Measurements from ENCODE around the gene ELF1. TPM values are rescaled to one million over a fixed set of nuclear protein-coding genes. Genes with fewer than 3 reads are reported as not detected.

Gene ELF1
- total RNA-seq, 1 experiment from 2014 or later: 8.6 TPM

GRCh38 chr13:41032691-41033376, 13.7 kb upstream of the ELF1 start:
- DNase-seq (ENCODE audit: low read depth in 1 of 2, low spot score in 2 of 2): no peak
- H3K9me3 ChIP-seq (replicated peaks): no peaks in the 10 kb centered on the region
- H3K4me3 ChIP-seq: no peak overlapping the region
- H3K27me3 ChIP-seq (replicated peaks): no peaks in the 10 kb centered on the region
- no peaks in the 10 kb centered on the region for H3K4me1 ChIP-seq (replicated peaks)
- no peaks in the 10 kb centered on the region for H3K36me3 ChIP-seq
- H3K27ac ChIP-seq: no peak overlapping the region

DNA sequence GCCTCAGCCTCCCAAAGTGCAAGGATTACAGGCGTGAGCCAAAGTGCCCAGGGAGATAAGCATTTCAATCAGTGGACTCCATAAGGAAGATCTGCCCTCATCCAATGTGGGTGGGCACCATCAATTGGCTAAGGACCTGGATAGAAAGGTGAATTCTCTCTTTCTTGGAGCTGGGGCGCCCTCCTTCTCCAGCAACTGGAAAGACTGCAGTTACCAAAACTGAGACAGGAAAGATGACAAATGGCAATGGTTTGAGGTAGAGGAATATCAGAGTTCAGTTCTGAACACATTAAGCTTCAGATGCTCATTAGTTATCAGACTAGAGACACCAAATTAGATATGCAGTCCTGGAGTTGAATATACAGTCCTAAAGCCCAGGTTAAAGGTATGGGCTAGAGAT, 10.5 kb upstream of the ELF1 start:
- Histone ChIP-seq H3K27me3 (replicated peaks) (no peaks in the 10 kb centered on the region), H3K4me3 (no peak overlapping the region), H3K9me3 (replicated peaks) (no peaks in the 10 kb centered on the region), H3K36me3 (no peaks in the 10 kb centered on the region), H3K27ac (no peak overlapping the region), H3K4me1 (replicated peaks) (no peaks in the 10 kb centered on the region)
- no peak for DNase-seq (ENCODE audit: low read depth in 1 of 2, low spot score in 2 of 2)

DNA sequence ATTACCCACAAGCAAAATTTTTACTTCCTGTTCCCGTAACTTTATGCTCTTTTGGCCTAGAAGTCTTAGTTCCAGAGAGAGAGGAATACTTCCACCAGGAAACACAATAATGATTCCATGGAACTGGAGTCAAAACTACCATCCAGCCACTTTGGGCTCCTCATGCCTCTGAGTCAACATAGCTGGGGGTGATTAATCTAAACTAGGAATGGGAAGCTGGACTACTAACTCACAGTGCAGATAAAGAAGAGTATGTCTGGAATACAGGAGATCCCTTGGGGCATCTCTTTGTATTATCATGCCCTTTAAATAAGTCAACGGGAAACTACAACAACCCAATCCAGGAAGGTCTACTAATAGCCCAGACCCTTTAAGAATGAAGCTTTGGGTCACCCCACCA, 8.9 kb upstream of the ELF1 start:
- Histone ChIP-seq H3K4me3 (no peak overlapping the region), H3K27ac (no peak overlapping the region), H3K9me3 (replicated peaks) (no peaks in the 10 kb centered on the region), H3K4me1 (replicated peaks) (no peaks in the 10 kb centered on the region), H3K36me3 (no peaks in the 10 kb centered on the region), H3K27me3 (replicated peaks) (no peaks in the 10 kb centered on the region)
- DNase-seq (ENCODE audit: low read depth in 1 of 2, low spot score in 2 of 2): no peak

DNA sequence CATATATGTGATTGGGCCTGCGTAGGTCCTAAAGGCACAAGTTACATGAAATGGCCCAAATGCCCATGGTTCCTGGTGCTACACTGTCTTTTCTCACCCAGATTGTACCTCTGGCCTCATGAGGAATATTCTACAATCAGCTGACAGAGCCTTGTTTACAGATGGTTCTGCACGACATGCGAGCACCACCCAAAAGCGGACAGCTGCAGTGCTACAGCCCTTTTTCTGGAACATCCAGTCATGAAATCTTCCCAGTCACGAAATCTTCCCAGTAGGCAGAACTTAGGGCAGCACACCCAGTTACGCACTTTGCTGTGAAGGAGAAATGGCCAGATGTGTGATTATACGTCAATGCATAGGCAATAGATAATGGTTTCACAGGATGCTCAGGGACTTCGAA, 7.7 kb upstream of the ELF1 start:
- H3K27me3 ChIP-seq (replicated peaks): no peaks in the 10 kb centered on the region
- H3K27ac ChIP-seq: no peak overlapping the region
- no peaks in the 10 kb centered on the region for H3K9me3 ChIP-seq (replicated peaks)
- no peaks in the 10 kb centered on the region for H3K4me1 ChIP-seq (replicated peaks)
- no peak for DNase-seq (ENCODE audit: low read depth in 1 of 2, low spot score in 2 of 2)
- no peaks in the 10 kb centered on the region for H3K36me3 ChIP-seq
- no peak overlapping the region for H3K4me3 ChIP-seq

DNA sequence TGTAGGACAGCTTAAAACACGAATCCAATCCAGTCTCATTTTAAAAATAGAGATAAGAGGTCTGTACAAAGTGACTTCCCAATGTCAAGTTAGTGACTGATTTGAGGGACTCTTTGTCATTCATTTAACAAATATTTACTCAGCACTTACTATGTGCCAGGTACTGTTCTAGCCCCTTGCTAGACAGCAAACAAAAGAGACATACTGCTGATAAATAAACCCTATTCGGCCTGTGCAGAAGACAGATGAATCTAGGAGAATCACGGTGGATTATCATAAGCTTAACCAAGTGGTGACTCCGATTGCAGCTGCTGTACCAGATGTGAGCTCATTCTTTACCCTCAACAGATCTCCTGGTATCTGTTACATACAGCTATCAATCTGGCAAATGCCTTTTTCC, 6.4 kb upstream of the ELF1 start:
- H3K4me1 ChIP-seq (replicated peaks): no peaks in the 10 kb centered on the region
- no peaks in the 10 kb centered on the region for H3K9me3 ChIP-seq (replicated peaks)
- no peaks in the 10 kb centered on the region for H3K36me3 ChIP-seq
- no peak for DNase-seq (ENCODE audit: low read depth in 1 of 2, low spot score in 2 of 2)
- H3K27ac ChIP-seq: no peak overlapping the region
- H3K4me3 ChIP-seq: no peak overlapping the region
- no peaks in the 10 kb centered on the region for H3K27me3 ChIP-seq (replicated peaks)

DNA sequence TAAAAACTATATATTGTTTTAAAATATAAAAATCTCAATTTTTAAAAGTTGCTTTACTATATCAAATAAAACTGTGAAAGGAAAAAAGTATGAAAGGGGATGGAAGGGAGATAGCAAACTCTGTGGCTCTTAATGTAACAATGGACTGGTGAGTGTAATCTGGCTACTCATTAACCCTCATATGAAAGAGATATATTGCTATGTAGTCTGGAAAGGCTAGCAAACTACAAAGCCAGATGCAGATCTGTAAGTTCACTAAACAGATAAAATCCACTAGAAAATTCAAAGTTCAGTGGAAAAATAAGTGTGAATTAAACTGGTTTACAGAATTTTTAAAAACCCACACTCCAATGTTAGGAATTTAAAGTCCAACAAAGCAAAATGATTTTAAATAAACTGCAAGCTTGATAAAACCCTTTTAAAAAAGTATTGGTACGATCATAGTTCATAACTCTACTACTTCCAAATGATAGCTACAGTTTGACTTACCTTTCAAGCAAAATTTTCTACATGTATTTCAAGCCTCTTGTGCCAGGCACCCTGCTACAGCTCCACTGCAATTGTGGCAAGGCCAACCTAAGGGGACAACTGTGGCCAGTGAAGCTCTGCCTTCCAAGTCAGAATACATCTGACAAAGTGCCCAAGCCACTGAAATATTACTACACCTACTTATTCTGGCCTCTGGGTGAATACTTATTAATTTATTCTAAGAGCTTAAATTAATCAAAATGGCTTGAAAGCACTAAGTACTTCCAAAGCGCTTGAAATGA, 647 bp upstream of the ELF1 start:
- Histone ChIP-seq H3K27me3 (replicated peaks) (no peaks in the 10 kb centered on the region), H3K36me3 (no peaks in the 10 kb centered on the region), H3K9me3 (replicated peaks) (no peaks in the 10 kb centered on the region), H3K4me1 (replicated peaks) (peaks cover 10% of the 10 kb centered on the region; the same call in 1 of the 2 replicates), H3K27ac (no peak overlapping the region), H3K4me3 (no peak overlapping the region)
- no peak for DNase-seq (ENCODE audit: low read depth in 1 of 2, low spot score in 2 of 2)

DNA sequence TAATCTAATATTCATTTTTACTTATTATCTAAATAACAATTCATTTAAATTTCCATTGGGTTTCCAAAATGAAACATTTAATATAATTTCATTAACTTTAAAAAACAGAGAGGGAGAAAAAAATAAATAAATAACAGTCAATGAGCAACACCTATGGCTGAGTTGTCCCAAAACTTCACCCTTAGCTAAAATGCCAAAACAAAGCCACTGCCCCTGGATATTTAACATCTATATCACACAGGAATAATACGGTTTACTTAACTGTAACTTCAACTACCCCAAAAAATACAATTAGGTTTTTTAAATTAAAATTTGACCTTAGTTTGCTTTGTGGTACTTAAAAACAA, 541 bp downstream of the ELF1 start:
- no peaks in the 10 kb centered on the region for H3K36me3 ChIP-seq
- no peaks in the 10 kb centered on the region for H3K9me3 ChIP-seq (replicated peaks)
- no peaks in the 10 kb centered on the region for H3K27me3 ChIP-seq (replicated peaks)
- no peak for DNase-seq (ENCODE audit: low read depth in 1 of 2, low spot score in 2 of 2)
- H3K27ac ChIP-seq: peak overlapping the region; percentile 80
- H3K4me1 ChIP-seq (replicated peaks): peaks cover 10% of the 10 kb centered on the region; the same call in 1 of the 2 replicates
- H3K4me3 ChIP-seq: peak overlapping the region; percentile 33

- peak overlapping the region; percentile 3; the same call in 1 of the 2 replicates for H3K27ac ChIP-seq
- peaks cover 10% of the 10 kb centered on the region; the same call in 1 of the 2 replicates for H3K4me1 ChIP-seq (replicated peaks)
- no peaks in the 10 kb centered on the region for H3K27me3 ChIP-seq (replicated peaks)
- peak in 1 of 2 experiments; percentile 42 for DNase-seq (ENCODE audit: low read depth in 1 of 2, low spot score in 2 of 2)
- peak overlapping the region; percentile 33 for H3K4me3 ChIP-seq
- H3K9me3 ChIP-seq (replicated peaks): no peaks in the 10 kb centered on the region
- no peaks in the 10 kb centered on the region for H3K36me3 ChIP-seq
These were observed 1.1 kb downstream of the ELF1 start for GRCh38 chr13:41017817-41018601.

DNA sequence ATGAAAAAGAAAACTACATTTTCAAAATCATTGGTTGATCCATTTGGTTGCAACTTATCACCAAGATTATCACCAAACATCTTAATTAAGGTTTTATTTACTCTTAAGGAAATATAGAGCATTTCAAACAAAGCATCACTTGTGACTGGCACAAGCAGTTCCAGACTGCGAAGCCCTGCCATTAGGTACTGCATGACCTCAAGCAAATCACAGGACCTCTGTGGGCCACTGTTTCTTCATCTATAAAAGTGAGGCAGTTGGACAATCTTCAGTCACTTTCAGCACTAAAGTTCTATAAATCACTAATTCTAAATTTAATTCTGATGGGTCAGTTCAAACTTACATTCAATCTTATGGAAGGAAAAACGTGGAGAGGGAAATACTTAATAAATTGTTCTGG, 2.0 kb downstream of the ELF1 start:
- no peak for DNase-seq (ENCODE audit: low read depth in 1 of 2, low spot score in 2 of 2)
- Histone ChIP-seq H3K27ac (peak overlapping the region; percentile 3; the same call in 1 of the 2 replicates), H3K4me3 (no peak overlapping the region), H3K4me1 (replicated peaks) (peaks cover 10% of the 10 kb centered on the region; the same call in 1 of the 2 replicates), H3K36me3 (no peaks in the 10 kb centered on the region), H3K9me3 (replicated peaks) (no peaks in the 10 kb centered on the region), H3K27me3 (replicated peaks) (no peaks in the 10 kb centered on the region)

- Histone ChIP-seq H3K27ac (no peak overlapping the region), H3K27me3 (replicated peaks) (no peaks in the 10 kb centered on the region), H3K4me1 (replicated peaks) (peaks cover 10% of the 10 kb centered on the region; the same call in 1 of the 2 replicates), H3K4me3 (no peak overlapping the region), H3K9me3 (replicated peaks) (no peaks in the 10 kb centered on the region), H3K36me3 (no peaks in the 10 kb centered on the region)
- no peak for DNase-seq (ENCODE audit: low read depth in 1 of 2, low spot score in 2 of 2)
These were observed 3.2 kb downstream of the ELF1 start for GRCh38 chr13:41015920-41016319.

- no peak overlapping the region for H3K27ac ChIP-seq
- DNase-seq (ENCODE audit: low read depth in 1 of 2, low spot score in 2 of 2): no peak
- H3K9me3 ChIP-seq (replicated peaks): no peaks in the 10 kb centered on the region
- peaks cover 4% of the 10 kb centered on the region; the same call in 1 of the 2 replicates for H3K4me1 ChIP-seq (replicated peaks)
- no peaks in the 10 kb centered on the region for H3K27me3 ChIP-seq (replicated peaks)
- H3K36me3 ChIP-seq: no peaks in the 10 kb centered on the region
- H3K4me3 ChIP-seq: no peak overlapping the region
These were observed 5.3 kb downstream of the ELF1 start for GRCh38 chr13:41013835-41014234.

- no peaks in the 10 kb centered on the region for H3K36me3 ChIP-seq
- H3K27me3 ChIP-seq (replicated peaks): no peaks in the 10 kb centered on the region
- no peak overlapping the region for H3K27ac ChIP-seq
- H3K9me3 ChIP-seq (replicated peaks): no peaks in the 10 kb centered on the region
- DNase-seq (ENCODE audit: low read depth in 1 of 2, low spot score in 2 of 2): no peak
- peaks cover 4% of the 10 kb centered on the region; the same call in 1 of the 2 replicates for H3K4me1 ChIP-seq (replicated peaks)
- no peak overlapping the region for H3K4me3 ChIP-seq
These were observed 6.6 kb downstream of the ELF1 start for GRCh38 chr13:41012536-41012935.

- Histone ChIP-seq H3K36me3 (no peaks in the 10 kb centered on the region), H3K27me3 (replicated peaks) (no peaks in the 10 kb centered on the region), H3K9me3 (replicated peaks) (no peaks in the 10 kb centered on the region), H3K4me1 (replicated peaks) (no peaks in the 10 kb centered on the region), H3K4me3 (no peak overlapping the region), H3K27ac (no peak overlapping the region)
- DNase-seq (ENCODE audit: low read depth in 1 of 2, low spot score in 2 of 2): no peak
These were observed 7.6 kb downstream of the ELF1 start for GRCh38 chr13:41011382-41011956.

Measured in SJSA1 (cell line).